ENCODE results near the gene IGSF9B.

DNA sequence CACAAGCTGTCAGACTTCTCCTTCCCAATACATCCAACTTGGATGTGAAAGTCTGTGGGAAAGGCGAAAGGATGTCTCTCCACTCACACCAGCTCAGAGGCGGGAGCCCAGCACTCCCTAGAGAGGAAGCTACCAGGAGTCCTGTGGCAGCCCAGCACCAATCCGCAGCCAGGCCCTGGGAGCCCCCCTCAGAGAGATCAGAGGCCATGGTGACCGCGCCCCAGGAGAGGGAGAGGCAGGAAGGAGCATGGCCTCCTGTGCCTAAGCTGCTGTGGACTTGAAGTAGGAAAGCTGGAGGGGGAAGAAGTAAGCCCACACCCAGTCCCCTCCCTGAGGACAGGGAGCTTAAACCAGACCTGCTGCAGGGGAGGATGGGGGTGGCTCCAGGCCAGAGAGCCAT, 24.4 kb upstream of the IGSF9B start:
- TF ChIP-seq TAF1 (IDR thresholded peaks at IDR 0.05; ENCODE audit: borderline replicate concordance, low read depth, low read length) (no peak), POLR2A (IDR thresholded peaks at IDR 0.05; ENCODE audit: low read depth, low read length) (no peak)
